SK-N-SH treated with all-trans-retinoic acid at 6 μM for 48 hours (cell line): ENCODE measurements around the gene PIK3R1.

Source experiments
- ARNTL ChIP-seq: fragments of 450-650 bp; formaldehyde crosslinking; IDR thresholded peaks from 2 replicates; pipeline ENCODE4 v1.5.0; 2020; ENCODE audit warnings: low read depth, mild to moderate bottlenecking, moderate library complexity, borderline replicate concordance
- CREB5 ChIP-seq: fragments of 250-450 bp; sonication (Bioruptor Pico); IDR thresholded peaks from 2 replicates; pipeline ENCODE4 v1.5.1; 2020; ENCODE audit warnings: low read depth, mild to moderate bottlenecking, moderate library complexity
- ISL1 ChIP-seq: fragments of 250-450 bp; sonication (Bioruptor Pico); IDR thresholded peaks from 2 replicates; pipeline ENCODE4 v2.1.2; 2022; ENCODE audit warnings: mild to moderate bottlenecking, moderate library complexity
- OSR1 ChIP-seq: fragments of 250-450 bp; sonication (Bioruptor Pico); IDR thresholded peaks from 2 replicates; pipeline ENCODE4 v1.8.0; 2022; ENCODE audit warnings: moderate library complexity, mild to moderate bottlenecking, inconsistent platforms
- PATZ1 ChIP-seq: fragments of 250-450 bp; sonication (Bioruptor Pico); IDR thresholded peaks from 2 replicates; pipeline ENCODE4 v1.8.0; 2020; ENCODE audit warnings: mild to moderate bottlenecking, moderate library complexity, borderline replicate concordance
- POU6F1 ChIP-seq: fragments of 250-450 bp; sonication (Bioruptor Pico); IDR thresholded peaks from 2 replicates; pipeline ENCODE4 v1.8.0; 2021; ENCODE audit warnings: low read depth, mild to moderate bottlenecking, moderate library complexity, borderline replicate concordance
- RARB ChIP-seq: fragments of 250-450 bp; sonication (Bioruptor Pico); IDR thresholded peaks from 2 replicates; pipeline ENCODE4 v1.8.0; 2021; ENCODE audit warnings: mild to moderate bottlenecking, moderate library complexity
- SNAI2 ChIP-seq: fragments of 250-450 bp; sonication (Bioruptor Pico); IDR thresholded peaks from 2 replicates; pipeline ENCODE4 v1.5.0; 2020; ENCODE audit warnings: mild to moderate bottlenecking, moderate library complexity
- TCF4 ChIP-seq: fragments of 250-450 bp; sonication (Bioruptor Pico); IDR thresholded peaks from 2 replicates; pipeline ENCODE4 v1.8.0; 2021; ENCODE audit warnings: mild to moderate bottlenecking, moderate library complexity, borderline replicate concordance
- ZFP3 ChIP-seq: fragments of 250-450 bp; sonication (Bioruptor Pico); IDR thresholded peaks from 2 replicates; pipeline ENCODE4 v1.5.0; 2020; ENCODE audit warnings: mild to moderate bottlenecking, moderate library complexity
- ZFP30 ChIP-seq: fragments of 450-650 bp; formaldehyde crosslinking; IDR thresholded peaks from 2 replicates; pipeline ENCODE4 v1.5.0; 2022; ENCODE audit warnings: mild to moderate bottlenecking, moderate library complexity
- ZNF565 ChIP-seq: fragments of 450-650 bp; formaldehyde crosslinking; conservative IDR thresholded peaks from 2 replicates; pipeline ENCODE4 v1.5.0; 2020; ENCODE audit warnings: low read depth, mild to moderate bottlenecking, moderate library complexity

- TF ChIP-seq POU6F1 (CRISPR knock-in tag) = no peak
- no peak for TF ChIP-seq CREB5 (CRISPR knock-in tag)
- TF ChIP-seq TCF4 (CRISPR knock-in tag) = no peak
- TF ChIP-seq ISL1 = no peak
- no peak for TF ChIP-seq RARB
- no peak for TF ChIP-seq PATZ1 (CRISPR knock-in tag)
- no peak for TF ChIP-seq ZNF565
- no peak for TF ChIP-seq ZFP3 (CRISPR knock-in tag)
- TF ChIP-seq SNAI2 = no peak
- no peak for TF ChIP-seq OSR1 (CRISPR knock-in tag)
- no peak for TF ChIP-seq ZFP30 (CRISPR knock-in tag)
- TF ChIP-seq ARNTL = no peak
Measured at GRCh38 chr5:68167195-68167651, 48.3 kb upstream of the PIK3R1 start.
